ENCODE measurements around the gene STEAP3.

GRCh38 chr2:119282146-119282995 lies 58.7 kb downstream of the STEAP3 start:
- no peak for TF ChIP-seq POLR2A (IDR thresholded peaks at IDR 0.05)
- TF ChIP-seq, protein P1, sequence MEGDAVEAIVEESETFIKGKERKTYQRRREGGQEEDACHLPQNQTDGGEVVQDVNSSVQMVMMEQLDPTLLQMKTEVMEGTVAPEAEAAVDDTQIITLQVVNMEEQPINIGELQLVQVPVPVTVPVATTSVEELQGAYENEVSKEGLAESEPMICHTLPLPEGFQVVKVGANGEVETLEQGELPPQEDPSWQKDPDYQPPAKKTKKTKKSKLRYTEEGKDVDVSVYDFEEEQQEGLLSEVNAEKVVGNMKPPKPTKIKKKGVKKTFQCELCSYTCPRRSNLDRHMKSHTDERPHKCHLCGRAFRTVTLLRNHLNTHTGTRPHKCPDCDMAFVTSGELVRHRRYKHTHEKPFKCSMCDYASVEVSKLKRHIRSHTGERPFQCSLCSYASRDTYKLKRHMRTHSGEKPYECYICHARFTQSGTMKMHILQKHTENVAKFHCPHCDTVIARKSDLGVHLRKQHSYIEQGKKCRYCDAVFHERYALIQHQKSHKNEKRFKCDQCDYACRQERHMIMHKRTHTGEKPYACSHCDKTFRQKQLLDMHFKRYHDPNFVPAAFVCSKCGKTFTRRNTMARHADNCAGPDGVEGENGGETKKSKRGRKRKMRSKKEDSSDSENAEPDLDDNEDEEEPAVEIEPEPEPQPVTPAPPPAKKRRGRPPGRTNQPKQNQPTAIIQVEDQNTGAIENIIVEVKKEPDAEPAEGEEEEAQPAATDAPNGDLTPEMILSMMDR (IDR thresholded peaks at IDR 0.05), result no peak

Measured in body of pancreas (tissue), 4 donors.